ENCODE data around the gene CTTN.
"Not testable (repeated sequence)": the region's sequence is repeated elsewhere in the genome, so short reads cannot be mapped to it uniquely, and the experiment has no call there.

The CTTN gene

DNA sequence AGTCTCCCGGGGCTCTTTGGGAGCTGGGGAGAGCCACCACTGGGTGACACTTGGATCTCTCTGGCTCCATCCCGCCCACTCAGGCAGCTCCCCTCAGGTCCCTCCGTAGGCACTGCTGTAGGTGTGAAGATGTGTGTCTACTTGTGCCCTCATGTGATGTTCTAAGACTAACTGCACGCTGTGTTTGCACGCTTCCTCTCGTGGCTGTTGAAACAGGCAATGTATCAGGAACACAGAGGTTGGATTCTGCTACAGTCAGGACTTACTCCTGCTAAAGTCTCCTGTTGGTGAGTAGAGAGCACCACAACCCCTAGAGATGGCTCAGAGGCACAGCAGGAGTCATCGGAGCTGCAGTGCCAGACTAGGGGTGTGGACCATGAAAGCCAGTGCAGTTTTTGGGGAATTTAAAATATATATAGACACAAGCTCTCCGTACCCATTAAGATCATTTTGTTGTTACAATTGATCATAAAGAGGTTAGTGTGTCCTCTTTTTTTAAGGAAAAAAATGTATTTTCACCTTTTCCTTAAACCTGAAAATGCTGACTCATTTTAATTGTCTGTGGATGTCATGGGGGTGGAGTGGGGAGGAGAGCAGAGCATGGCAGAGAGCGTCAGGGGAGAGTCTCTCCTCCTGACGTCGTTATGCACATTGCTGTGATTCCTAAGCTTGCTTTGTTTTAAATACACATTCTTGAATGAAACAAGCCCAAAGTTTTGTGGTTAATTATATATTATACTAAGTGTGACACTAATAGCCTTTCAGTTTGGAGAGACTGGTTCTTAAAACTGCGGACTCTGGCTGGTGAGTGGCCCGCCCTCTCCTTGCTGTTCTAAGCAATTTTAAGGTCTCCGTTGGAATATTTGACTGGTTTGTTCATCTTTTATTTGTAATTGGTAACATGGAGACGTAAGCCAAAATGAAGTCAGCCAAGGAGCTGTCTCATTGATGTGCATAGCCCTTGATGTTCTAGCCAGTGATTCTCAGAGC is 16.2 kb upstream of the CTTN start:
- no peak for DNase-seq

DNA sequence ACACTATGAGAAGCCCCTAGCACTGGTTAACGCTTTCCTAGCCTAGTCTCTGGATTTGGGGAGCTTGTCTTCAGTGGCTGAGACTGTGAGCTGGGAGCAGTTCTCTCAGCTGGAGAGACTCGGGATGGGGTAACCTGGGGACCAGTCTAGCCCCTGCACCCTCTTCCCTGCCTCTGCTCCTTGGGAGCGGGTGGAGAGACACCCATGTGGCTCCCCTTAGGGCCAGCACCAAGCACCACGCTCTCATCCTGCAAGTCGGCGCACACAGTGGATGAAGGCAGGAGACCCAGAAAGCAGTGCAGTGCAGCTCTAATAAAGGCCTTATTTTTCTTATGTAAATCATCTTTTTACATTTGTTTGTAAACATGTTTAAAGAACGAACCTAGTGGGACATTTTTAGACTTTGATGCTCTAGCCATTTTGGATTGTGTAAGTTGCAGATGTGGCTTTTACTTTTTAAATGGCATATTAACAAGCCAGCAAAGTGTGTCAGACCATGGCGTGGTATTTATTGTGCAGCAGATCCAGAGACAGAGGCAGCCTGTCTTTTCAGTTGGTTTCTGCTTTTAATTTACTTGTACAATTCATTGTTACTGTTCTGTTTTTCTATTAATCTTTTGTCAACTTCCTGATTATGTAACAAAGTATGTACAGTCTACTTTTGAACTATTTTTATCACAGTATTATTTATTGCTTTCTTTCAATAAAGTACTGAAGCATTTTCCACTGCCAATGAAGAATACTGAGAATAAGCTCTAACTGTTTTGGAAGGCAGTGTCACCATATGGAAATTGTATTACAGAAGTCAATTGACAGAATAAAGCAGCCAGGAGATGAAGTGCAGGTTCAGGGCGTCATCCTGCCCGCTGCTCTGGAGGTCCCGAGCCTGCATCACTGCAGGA is 14.4 kb upstream of the CTTN start:
- no peak for DNase-seq

DNA sequence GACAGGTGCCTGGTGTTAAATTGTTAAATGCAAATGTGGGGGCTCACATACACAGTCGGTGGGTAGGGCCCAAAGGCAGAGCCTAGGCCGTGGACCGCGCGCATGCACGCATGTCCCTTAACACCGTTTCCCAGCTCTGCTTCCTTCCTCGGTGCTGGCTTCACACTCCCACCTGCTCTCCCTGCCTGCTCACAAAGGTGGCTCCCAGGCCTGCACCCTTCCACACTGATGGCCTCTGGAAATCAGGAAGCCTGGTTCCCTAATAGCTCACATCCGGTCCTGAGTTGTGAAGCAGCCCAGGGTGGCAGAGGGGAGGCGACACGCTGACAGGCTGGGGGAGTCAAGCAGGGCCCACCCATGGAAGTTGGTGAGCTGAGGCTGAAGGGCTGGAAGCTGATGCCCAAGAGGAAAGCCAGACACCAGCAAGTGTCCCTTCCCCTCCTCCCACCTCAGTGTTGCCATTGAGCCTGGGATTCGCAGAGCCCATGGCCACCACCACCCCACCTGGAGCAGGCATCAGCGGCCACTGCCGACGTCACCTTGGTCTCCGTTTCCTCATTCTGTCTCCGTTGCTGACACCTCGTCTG is 13.7 kb upstream of the CTTN start:
- DNase-seq: no peak

DNA sequence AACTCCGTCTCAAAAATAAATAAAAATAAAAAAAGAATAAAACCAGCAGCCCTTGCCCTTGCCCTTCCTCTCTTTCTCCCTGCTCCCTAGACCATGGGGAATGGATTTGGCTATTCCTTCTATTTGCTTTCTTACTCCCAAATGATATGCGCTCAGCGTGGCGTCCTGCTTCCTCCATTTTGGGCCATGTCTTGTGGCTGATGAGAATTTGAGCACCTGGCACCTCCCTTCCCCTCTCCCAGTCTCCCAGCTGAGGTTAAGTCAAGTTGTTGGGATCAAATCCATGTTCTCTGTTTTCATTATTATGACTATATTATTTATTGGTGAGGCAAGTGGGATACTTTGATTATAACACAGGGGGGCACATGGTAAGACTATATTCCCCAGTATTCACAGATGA is 10.8 kb upstream of the CTTN start:
- no peak for DNase-seq

DNA sequence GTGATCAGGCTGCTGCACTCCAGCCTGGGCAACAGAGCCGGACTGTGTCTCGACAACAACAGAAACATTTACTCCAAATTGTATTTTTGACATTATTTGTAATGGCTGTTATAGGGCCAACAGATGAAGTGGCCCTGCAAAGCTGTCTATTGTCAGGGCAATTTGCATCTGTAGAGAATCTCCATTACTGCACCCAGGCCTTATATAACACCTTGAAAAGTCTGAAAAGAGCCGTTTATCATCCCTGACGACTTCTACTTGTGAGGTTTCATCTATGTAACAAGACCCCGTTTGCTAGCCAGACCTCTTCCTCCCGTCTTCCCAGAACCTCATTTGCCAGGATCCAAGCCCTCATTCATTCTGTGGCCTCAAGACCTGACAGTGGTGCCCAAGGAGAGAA is 9.1 kb upstream of the CTTN start:
- no peak for DNase-seq

DNA sequence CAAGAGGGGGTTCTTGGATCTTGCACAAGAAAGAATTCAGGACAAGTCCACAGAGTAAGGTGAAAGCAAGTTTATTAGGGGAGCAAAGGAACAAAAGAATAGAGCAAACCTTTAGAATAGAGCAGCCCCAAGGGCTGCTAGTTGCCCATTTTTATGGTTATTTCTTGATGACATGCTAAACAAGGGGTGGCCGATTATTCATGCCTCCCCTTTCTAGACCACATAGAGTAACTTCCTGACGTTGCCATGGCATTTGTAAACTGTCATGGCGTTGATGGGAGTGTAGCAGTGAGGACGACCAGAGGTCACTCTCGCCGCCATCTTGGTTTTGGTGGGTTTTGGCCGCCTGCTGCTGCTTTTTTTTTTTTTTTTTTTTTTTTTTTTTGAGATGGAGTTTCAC is 7.4 kb upstream of the CTTN start:
- not testable (repeated sequence) for DNase-seq

DNA sequence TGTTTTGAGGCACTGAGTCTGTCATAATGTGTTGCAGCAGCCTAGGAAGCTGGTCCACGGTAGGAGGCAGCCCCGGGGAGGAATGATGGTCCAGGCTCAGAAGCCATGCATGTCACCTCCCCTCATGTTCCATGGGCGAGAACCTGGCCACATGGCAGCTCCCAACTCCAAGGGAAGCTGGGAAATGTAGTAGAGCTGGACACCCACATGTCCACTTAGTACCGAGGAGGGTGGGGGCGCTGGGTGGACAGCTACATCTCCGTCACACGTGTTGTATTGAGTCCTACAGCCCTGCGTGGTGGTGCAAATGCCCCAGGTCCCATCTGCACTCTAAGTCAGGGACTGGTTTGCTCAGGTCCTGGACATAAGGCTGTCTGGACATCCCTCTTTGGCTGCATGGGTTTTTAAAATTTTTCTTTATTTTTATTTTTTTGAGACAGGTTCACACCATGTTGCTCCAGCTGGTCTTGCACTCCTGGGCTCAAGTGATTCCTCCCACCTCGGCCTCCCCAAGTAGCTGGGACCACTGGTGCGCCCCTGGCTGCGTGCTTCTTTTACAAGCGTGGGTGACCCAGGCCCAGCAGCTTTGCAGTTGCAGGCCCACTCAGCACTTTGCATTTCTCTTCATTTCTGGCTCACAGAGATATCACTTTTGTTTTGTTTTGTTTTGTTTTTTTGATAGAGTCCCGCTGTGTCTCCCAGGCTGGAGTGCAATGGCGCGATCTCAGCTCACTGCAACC is 3.9 kb upstream of the CTTN start:
- no peak for DNase-seq

DNA sequence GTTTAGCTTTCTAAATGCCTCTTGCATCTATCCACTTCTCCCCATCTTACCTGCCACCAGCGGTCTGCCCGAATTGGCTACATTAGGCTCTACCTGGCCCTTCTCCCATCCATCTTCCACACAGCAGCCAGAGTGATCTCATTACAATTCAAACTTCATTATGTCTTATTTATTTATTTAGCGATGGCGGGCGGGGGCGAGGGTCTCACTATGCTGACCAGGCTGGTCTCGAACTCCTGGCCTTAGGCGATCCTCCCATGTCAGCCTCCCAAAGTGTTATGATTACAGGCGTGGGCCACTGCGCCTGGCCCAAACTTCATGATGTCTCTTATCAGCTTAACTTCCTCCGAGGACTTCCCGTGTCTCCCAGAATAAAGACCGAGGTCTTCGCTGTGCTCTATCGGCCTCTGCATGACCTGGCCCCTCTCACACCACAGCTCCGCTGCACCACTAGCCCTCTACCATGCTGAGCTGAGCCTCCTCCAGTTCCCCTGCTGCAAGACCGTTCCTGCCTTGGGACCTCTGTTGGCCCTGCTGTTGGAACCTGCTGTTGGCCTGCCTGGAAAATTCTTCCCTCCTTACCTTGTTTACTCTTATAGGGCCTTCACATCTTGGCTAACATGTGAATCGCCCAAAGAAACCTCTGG is 870 bp upstream of the CTTN start:
- DNase-seq: no peak

DNA sequence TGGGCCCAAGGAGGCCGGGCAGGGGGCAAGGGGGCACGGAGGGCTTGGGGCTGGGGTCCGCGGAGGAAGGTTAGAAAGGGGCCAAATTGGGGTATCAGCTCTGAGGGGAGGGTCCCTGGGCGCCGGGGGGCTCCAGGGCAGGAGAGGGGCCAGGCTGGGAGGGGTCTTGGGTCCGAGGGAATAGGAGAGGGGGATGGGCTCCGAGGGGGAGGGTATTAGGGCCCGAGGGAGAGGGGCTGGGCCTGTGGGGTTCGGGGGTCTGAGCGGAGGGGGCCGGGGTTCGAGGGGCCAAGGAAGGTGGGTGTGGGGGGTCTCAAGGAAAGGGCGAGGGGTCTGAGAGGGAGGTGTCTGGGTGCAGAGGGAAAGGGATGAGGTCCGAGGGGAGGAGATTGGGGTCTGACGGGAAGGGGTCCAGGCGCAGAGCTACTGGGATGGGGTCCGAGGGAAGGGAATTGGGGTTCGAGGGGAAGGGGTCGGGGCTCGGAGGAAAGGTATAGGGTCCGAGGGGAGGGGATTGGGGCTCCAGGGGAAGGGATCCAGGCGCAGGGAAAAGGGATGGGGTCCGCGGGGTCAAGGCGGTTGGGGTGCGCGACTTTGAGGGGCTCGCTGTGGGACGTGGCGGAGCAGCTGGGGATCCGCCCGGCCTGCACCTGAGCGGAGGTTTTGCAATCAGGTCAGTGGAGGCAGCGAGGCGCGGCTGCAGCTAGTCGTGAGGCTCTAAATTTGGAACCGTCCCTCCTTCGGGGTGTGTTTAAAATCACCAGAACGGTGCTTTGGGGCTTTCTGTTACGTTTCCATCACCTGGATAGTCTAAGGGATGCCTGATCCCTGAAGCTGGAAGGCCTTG is 728 bp downstream of the CTTN start:
- no peak for DNase-seq

DNA sequence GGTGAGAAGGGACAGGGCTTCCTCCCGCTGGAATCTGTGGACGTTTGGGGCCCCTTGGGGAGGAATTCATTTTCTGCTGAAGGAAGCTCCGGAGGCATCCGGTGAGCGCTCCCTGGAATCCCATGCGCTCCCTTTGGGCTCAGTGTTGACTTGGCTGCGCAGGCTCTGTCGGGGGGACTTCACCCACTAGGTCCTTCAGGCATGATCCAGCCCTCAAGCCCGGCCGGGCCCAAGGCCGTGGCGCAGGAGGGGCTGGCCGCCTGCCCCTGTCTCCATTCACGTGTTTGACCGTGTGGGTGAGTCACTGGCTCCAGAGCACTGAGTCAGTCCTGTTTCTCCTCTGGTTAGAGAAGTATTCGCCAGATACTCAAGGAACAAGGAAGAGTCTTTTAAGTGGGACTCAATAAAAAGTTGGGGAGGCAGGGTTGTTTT is 1.4 kb downstream of the CTTN start:
- no peak for DNase-seq

DNA sequence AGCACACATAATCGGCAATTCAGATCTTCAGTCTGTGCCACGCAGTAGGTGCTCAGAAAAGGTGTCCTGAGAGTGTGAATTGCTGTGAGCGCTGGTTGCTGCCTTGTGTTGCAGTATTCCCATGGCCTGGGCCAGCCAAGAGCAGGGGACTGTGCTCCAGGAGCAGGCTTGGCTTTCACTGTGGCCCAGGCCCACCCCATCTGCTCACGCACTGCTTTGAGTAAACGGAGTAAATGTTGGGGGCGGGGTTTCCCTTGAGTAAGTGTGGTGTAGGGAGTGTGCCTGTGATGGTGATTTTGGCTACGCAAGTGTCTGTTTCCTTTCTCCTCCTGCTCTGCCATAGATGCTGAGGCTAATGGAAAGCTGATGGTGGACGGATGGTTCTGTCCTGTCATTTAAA is 2.3 kb downstream of the CTTN start:
- DNase-seq: no peak

DNA sequence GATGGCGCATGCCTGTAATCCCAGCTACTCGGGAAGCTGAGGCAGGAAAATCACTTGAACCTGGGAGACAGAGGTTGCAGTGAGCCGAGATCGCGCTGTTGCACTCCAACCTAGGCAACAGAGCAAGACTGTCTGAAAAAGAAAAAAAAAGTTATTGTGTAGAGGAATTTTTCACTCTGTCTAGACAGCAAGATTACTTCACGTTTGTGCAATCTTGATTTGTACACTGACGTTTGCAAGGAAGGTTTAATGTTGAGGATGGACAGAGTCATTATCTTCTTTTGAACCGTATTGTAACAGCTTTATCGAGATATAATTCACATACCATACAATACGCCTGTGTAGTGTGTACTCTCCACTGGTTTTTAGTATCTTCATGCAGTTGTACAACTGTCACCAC is 3.7 kb downstream of the CTTN start:
- DNase-seq: no peak

DNA sequence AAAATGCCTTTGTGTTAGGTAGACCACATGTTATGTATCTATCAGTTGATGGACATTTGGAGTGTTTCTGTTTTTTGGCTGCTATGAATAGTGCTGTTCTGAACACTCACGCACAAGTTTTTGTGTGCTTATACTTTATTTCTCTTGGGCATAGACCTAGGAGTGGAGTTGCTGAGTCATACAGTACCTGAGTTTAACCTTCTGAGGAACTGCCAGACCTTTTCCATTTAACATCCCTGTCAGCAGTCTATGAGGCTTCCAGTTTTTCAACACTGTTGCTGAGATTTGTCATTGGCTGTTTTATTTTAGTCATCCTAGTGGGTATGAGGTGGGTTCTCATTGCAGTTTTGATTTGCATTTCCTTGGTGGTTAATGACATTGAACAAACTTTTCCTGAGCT is 4.4 kb downstream of the CTTN start:
- no peak for DNase-seq

DNA sequence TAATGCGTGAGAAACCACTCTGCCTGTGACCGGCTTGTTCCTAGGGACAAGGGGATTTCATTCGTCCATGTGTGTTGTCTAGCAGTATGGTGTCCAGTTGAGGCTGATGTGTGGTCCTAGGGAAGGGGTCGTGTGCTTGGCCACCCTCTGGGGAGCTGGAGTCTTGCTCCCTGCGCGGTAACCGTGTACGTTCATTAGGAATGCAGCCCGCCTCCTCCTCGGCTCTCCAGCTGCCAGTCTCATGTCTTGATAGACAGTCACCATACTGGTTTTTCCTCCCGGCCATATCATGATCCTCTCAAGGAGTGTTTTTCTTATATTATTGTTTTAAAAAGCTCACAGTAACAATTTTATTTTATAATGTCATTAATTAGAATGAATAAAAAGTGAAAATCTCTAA is 5.9 kb downstream of the CTTN start:
- no peak for DNase-seq

DNA sequence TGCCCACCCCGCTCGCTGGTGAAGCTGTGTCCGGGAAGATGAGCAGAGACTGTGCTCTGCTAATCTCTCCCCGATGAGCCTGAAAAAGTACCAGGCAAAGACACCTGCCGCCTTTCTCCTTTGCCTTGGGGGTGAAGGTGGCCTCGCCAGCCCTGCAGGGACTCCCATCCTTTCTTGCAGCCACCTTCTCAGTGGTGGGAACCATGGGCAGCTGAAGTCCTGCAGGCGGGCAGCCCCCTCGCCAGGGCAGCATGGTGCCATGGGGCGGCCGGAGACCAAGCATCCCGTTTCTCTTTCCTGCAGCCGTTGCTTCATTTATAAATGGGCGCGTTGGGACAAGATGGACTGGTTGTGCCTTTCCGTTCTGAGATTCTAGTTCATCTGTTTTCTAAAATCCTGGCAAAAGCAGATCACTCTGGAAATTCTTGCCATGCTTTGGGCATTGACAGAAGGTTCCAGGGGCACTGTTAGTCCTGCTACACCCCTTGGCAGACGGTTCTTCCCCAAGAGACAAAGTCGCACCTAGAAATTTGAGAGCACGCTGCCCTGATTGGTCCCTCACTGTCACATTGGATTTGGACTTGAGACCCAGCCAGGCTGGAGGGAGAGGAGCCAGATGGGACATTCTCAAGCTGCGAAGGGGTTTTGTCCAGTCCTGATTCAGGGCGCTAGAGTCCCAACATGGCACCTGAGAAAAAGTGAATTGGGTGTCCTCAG is 7.5 kb downstream of the CTTN start:
- no peak for DNase-seq

DNA sequence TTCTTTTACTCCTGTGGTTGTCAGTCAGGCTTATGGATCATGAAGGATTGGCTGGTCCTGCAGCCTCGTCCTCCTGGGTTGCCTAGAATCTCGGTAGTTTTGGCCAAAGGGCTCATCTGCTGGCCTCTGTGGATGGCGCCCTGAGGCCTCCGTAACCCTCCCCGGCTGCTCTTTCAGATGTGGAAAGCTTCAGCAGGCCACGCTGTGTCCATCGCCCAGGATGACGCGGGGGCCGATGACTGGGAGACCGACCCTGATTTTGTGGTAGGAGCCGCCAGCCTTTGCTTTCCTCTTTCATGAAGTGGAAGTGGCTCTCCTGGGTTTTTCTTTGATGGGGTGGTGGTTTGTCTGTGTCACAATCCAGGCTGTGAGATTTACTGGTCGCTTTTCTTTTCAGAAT is 8.8 kb downstream of the CTTN start:
- DNase-seq: no peak

DNA sequence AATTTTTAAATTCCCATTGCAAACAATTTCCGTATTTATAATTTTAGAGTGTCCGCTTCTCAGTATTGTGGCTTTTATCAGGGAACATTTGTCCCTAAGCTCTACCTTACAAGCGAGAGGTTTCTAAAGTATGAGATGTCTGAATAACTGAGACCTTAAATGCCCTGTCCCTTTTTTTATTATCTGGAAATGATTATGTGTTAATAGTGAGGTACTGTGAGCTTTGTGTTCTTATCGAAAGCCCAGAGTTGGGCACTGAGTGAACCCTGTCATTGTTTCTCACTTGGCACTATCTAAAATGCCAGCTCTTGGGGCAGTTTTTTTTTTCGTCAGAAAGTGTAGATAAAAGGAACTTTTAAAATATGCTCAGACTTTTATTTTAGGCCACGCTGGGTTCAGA is 9.5 kb downstream of the CTTN start:
- DNase-seq: no peak

DNA sequence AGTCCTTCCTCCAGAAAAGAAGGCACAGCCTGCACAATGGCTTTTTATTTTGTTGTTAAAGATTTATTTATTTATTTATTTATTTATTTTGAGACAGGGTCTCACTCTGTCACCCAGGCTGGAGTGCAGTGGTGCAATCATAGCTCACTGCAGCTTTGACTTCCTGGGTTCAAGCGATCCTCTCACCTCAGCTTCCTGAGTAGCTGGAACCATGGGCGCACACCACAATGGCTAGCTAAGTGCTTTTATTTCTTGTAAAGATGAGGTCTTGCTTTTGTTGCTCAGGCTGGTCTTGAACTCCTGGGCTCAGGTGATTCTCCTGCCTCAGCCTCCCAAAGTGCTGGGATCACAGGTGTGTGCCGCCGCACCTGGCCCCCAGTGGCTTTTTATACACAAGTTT is 10.0 kb downstream of the CTTN start:
- not testable (repeated sequence) for DNase-seq

DNA sequence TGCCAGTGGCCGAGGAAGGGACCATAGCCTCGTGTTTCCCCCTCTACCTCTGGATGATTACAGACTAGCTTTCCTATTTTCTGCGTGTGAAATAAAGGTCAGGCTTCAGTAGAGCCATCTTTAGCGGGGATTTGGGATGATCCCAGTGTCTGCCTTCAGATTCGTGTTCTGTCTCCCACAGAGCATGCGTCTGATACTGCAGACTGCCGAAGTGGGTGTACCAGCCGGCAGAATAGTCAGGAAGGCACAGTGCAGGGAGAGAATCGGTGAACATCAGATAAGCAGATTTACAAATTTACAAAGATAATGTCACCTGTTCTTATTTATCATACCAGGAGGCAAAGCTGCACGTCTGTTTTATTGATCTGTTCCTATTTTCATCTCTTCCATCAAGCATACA is 11.1 kb downstream of the CTTN start:
- no peak for DNase-seq

DNA sequence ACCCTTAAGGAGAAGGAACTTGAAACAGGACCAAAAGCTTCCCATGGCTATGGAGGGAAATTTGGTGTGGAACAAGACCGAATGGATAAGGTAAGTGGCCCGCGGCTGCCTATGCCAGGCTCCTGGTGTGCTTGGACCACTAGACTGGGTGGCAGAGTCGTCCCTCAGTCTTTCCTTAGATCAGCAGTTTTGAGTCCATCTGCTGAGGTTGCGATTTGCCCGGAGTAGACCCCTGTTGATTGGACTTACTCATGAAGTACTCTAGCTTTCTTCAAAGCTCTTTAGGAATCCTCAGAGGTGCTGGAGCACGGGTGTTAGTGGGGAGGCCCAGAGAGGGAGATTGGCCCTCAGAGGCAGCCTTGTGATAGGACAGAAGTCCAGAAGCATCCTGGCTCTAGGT is 11.5 kb downstream of the CTTN start:
- DNase-seq: no peak

All from NCI-H1048 (cell line).